K562 (cell line): ENCODE results near the gene COQ5. TPM values are rescaled to one million over a fixed set of nuclear protein-coding genes. Genes with fewer than 3 reads are reported as not detected.

Source experiments
- BRCA1 ChIP-seq, 2 experiments: fragments of 450-650 bp in 1 of 2; sonication (generic) in 1 of 2; formaldehyde crosslinking in 1 of 2; IDR thresholded peaks; 2 replicates each; pipeline versions ENCODE4 v1.5.0 to v1.6.1; 2017 to 2020; ENCODE audit warnings: mild to moderate bottlenecking in 1 of 2, missing genetic modification reagents in 1 of 2
- EP400 ChIP-seq: fragments of 450-650 bp; IDR thresholded peaks from 2 replicates; pipeline ENCODE4 v1.6.1; 2017; ENCODE audit warnings: antibody characterized with exemption, mild to moderate bottlenecking, moderate library complexity
- FOS ChIP-seq: IDR thresholded peaks from 3 replicates; pipeline ENCODE4 v1.6.1; 2011; ENCODE audit not compliant: insufficient read length; ENCODE audit errors: extremely low read depth
- FOXJ2 ChIP-seq: fragments of 200-800 bp; sonication (Bioruptor generic); IDR thresholded peaks from 2 replicates; pipeline ENCODE4 v1.6.1; 2016; ENCODE audit warnings: missing genetic modification characterization, missing compliant biosample characterization
- KLF13 ChIP-seq: fragments of 450-650 bp; IDR thresholded peaks from 2 replicates; pipeline ENCODE4 v1.6.1; 2016; ENCODE audit warnings: missing genetic modification characterization, low read depth, mild to moderate bottlenecking, missing compliant biosample characterization, moderate library complexity, borderline replicate concordance
- MECOM ChIP-seq: fragments of 250-450 bp; sonication (Bioruptor Pico); IDR thresholded peaks from 2 replicates; pipeline ENCODE4 v1.8.0; 2022; ENCODE audit warnings: inconsistent platforms
- MNT ChIP-seq, 2 experiments: fragments of 450-650 bp; conservative IDR thresholded peaks; 2 replicates each; pipeline ENCODE4 v1.6.1; 2017; ENCODE audit warnings: mild to moderate bottlenecking in 2 of 2, moderate library complexity in 2 of 2
- MYNN ChIP-seq, 2 experiments: sonication (generic); formaldehyde crosslinking in 1 of 2; IDR thresholded peaks; 2 replicates each; pipeline versions ENCODE4 v1.5.0 to v1.6.1; 2016 to 2020; ENCODE audit warnings: antibody characterized with exemption in 1 of 2, missing genetic modification reagents in 1 of 2
- NKRF ChIP-seq: fragments of 450-650 bp; IDR thresholded peaks from 2 replicates; pipeline ENCODE4 v1.6.1; 2016; ENCODE audit warnings: borderline replicate concordance
- PHF20 ChIP-seq: fragments of 450-650 bp; IDR thresholded peaks from 2 replicates; pipeline ENCODE4 v1.6.1; 2018; ENCODE audit not compliant: partially characterized antibody
- STAT5B ChIP-seq: fragments of 250-450 bp; sonication (Bioruptor Pico); IDR thresholded peaks from 2 replicates; pipeline ENCODE4 v1.8.0; 2021; ENCODE audit warnings: mild to moderate bottlenecking, inconsistent platforms
- YY1 ChIP-seq, 3 experiments: IDR thresholded peaks; 2 replicates each; pipeline ENCODE4 v1.6.1; 2011; ENCODE audit warnings: low read length in 2 of 3, mild to moderate bottlenecking in 2 of 3, moderate library complexity in 2 of 3, borderline replicate concordance in 1 of 3, control low read depth in 1 of 3, low read depth in 1 of 3; ENCODE audit not compliant: insufficient read depth in 3 of 3, insufficient replicate concordance in 2 of 3, control insufficient read depth in 1 of 3, insufficient read length in 1 of 3; ENCODE audit errors: extremely low read depth in 1 of 3
- ZBTB1 ChIP-seq: sonication (generic); formaldehyde crosslinking; IDR thresholded peaks from 2 replicates; pipeline ENCODE4 v1.8.1; 2023; ENCODE audit warnings: missing genetic modification reagents, low read depth, mild to moderate bottlenecking, borderline replicate concordance
- ZNF174 ChIP-seq: fragments of 250-450 bp; sonication (Bioruptor Pico); IDR thresholded peaks from 2 replicates; pipeline ENCODE4 v1.4.0; 2020; ENCODE audit warnings: mild to moderate bottlenecking
- ZNF197 ChIP-seq: fragments of 200-800 bp; sonication (Bioruptor generic); IDR thresholded peaks from 2 replicates; pipeline ENCODE4 v1.6.1; 2016; ENCODE audit warnings: low read depth, missing genetic modification characterization, missing compliant biosample characterization
- ZNF277 ChIP-seq: fragments of 250-450 bp; sonication (Bioruptor Pico); IDR thresholded peaks from 2 replicates; pipeline ENCODE4 v1.8.0; 2022; ENCODE audit warnings: inconsistent platforms, mild to moderate bottlenecking, moderate library complexity, borderline replicate concordance
- ZNF324 ChIP-seq: fragments of 250-450 bp; sonication (Bioruptor Pico); IDR thresholded peaks from 2 replicates; pipeline ENCODE4 v1.4.0; 2020; ENCODE audit warnings: mild to moderate bottlenecking
- ZNF740 ChIP-seq, 3 experiments: fragments of 200-800 bp in 1 of 3; sonication (Bioruptor generic) in 1 of 3; sonication (generic) in 1 of 3; formaldehyde crosslinking in 1 of 3; IDR thresholded peaks; 2 replicates each; pipeline versions ENCODE4 v1.6.1 to v1.8.0; 2016 to 2022; ENCODE audit warnings: mild to moderate bottlenecking in 2 of 3, missing compliant biosample characterization in 2 of 3, missing genetic modification characterization in 2 of 3, missing genetic modification reagents in 1 of 3
- ZNF76 ChIP-seq: fragments of 250-450 bp; sonication (Bioruptor Pico); IDR thresholded peaks from 2 replicates; pipeline ENCODE4 v1.4.0; 2020; ENCODE audit warnings: mild to moderate bottlenecking, moderate library complexity, borderline replicate concordance
- polyA plus RNA-seq, 8 experiments: library from polyadenylated mRNA; depleted of rRNA in 4 of 8; stranded (reverse) in 5 of 8; unstranded in 3 of 8; fragments of >200 nt; fragmentation: Nextera tagmentation in 2 of 8; fragmentation: Illumina TruSeq in 1 of 8; extraction: Ambion mirVana in 2 of 8; extraction: Trizol in 1 of 8; gene quantifications; 2 replicates each; pipeline versions ENCODE4 v1.2.1 to v1.2.3, GENCODE V29; 2011 to 2014; ENCODE audit warnings: inconsistent platforms in 1 of 8, missing spikeins in 1 of 8
- total RNA-seq, 7 experiments: library from RNA; depleted of rRNA in 6 of 7; stranded (reverse); fragments of >200 nt in 6 of 7; fragmentation: Illumina TruSeq in 2 of 7; extraction: Trizol in 2 of 7; gene quantifications; 2 replicates each; pipeline versions ENCODE4 v1.2.1 to v1.2.3, GENCODE V29; 2011 to 2021; ENCODE audit warnings: low replicate concordance in 1 of 7

The COQ5 gene
- total and polyA plus RNA-seq, 9 of the 15 experiments (the other 6 are each of a cell fraction or from before 2014, with no cell fraction given) = 19.2 to 59.7 (median 30.4) TPM

- TF ChIP-seq BRCA1 (IDR thresholded peaks at IDR 0.05) (no peak), BRCA1 (CRISPR knock-in tag; IDR thresholded peaks at IDR 0.05) (no peak), FOS (no peak), ZNF174 (CRISPR knock-in tag) (no peak), ZNF324 (no peak), ZNF277 (CRISPR knock-in tag) (no peak), FOXJ2 (tag) (no peak), ZNF740 (CRISPR knock-in tag; IDR thresholded peaks at IDR 0.05) (no peak), ZNF740 (tag; IDR thresholded peaks at IDR 0.05) (peak in 1 of 2 experiments; percentile 43; a peak in 1 of 4 replicates), MECOM (CRISPR knock-in tag) (no peak), STAT5B (CRISPR knock-in tag) (no peak), MNT (conservative IDR thresholded peaks at IDR 0.05) (no peak), PHF20 (no peak), EP400 (no peak; the same call in none of the 2 replicates), YY1 (IDR thresholded peaks at IDR 0.05; ENCODE audit: borderline replicate concordance in 1 of 3, control insufficient read depth in 1 of 3, extremely low read depth in 1 of 3, insufficient read depth in 3 of 3, insufficient read length in 1 of 3, insufficient replicate concordance in 2 of 3, low read depth in 1 of 3, low read length in 2 of 3) (peak in 1 of 3 experiments; percentile 6), ZBTB1 (CRISPR knock-in tag) (no peak), KLF13 (no peak), MYNN (IDR thresholded peaks at IDR 0.05) (0 out of 2 replicates have a peak, but pooled peaks have one; percentile 45), MYNN (CRISPR knock-in tag; IDR thresholded peaks at IDR 0.05) (no peak), ZNF76 (CRISPR knock-in tag) (no peak), NKRF (peak; percentile 58; the same call in 1 of the 2 replicates), ZNF197 (CRISPR knock-in tag) (no peak)
Observed at GRCh38 chr12:120496413-120497340, 32.3 kb downstream of the COQ5 start (continued).
